D721Med (cell line): ENCODE data around the gene STAMBPL1.

Experiments
- DNase-seq: peaks from one replicate; pipeline ENCODE4 v3.0.0; 2011; ENCODE audit warnings: low spot score; ENCODE audit not compliant: insufficient read length
- FAIRE-seq: peaks from 2 replicates; lab custom pipeline; 2011; peaks lifted over from hg19 to GRCh38; lab: Jason Lieb, UNC
- TF ChIP-seq, protein P1 (sequence below): IDR thresholded peaks from 2 replicates; pipeline ENCODE4 v1.5.1; 2012; ENCODE audit warnings: mild to moderate bottlenecking, control low read depth; ENCODE audit not compliant: insufficient read depth; ENCODE audit errors: missing control alignments

STAMBPL1 gene

DNA sequence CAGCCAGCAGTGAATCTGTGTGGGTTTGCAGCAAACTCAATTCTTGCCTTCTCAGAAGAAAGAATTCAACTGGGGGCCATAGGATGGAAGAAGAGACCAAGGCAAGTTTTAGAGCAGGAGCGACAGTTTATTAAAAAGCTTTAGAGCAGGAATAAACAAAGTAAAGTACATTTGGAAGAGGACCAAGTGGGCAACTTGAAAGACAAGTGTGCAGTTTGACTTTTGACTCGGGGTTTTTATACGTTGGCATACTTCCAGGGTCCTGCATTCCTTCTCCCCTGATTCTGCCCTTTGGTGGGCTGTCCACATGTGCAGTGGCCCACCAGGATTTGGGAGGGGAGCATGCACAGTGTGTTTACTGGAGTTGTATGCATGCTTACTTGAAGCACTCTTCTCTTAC lies 25.4 kb upstream of the STAMBPL1 start:
- TF ChIP-seq, protein P1, sequence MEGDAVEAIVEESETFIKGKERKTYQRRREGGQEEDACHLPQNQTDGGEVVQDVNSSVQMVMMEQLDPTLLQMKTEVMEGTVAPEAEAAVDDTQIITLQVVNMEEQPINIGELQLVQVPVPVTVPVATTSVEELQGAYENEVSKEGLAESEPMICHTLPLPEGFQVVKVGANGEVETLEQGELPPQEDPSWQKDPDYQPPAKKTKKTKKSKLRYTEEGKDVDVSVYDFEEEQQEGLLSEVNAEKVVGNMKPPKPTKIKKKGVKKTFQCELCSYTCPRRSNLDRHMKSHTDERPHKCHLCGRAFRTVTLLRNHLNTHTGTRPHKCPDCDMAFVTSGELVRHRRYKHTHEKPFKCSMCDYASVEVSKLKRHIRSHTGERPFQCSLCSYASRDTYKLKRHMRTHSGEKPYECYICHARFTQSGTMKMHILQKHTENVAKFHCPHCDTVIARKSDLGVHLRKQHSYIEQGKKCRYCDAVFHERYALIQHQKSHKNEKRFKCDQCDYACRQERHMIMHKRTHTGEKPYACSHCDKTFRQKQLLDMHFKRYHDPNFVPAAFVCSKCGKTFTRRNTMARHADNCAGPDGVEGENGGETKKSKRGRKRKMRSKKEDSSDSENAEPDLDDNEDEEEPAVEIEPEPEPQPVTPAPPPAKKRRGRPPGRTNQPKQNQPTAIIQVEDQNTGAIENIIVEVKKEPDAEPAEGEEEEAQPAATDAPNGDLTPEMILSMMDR = no peak
- no peak for DNase-seq
- no peak for FAIRE-seq

DNA sequence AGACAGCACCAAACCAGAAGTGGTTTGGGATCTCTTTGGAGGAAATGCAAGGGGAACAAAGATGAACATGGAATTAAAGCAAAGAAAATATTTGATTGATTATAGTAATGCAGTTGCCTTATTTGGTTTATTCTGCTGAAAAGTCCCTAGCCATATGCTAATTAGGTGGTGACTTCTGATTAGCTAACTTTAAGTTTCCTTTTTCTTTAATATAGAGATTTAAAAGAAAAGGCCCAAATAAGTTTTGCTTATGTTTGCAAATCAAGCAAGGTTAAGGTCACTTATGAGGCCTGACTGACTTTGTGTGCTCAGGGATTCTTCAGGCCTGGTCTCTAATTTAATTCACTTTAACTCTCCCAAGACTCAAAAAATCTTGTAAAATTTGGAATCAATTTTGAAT lies 22.2 kb upstream of the STAMBPL1 start:
- TF ChIP-seq, protein P1 = no peak
- no peak for FAIRE-seq
- DNase-seq = no peak

DNA sequence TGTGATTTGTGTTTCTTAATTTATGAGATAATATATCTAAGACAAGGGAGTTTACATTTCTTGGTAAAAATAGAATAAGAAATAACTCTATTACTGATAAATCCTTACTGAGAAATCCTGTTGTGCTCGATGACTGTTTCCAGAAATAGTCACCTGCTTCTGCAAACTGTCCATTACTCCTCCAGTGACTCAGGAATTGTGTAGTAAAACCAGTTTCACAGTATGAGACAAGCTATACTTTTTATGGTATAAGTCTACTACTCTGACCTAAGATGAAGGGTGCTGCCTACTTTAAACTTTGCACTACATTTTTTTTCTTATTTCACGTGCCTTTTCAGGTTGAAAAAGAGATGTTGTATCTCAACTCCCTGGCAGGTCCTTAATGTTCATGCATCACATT lies 21.6 kb upstream of the STAMBPL1 start:
- TF ChIP-seq, protein P1 = no peak
- FAIRE-seq (no peak), DNase-seq (no peak)

DNA sequence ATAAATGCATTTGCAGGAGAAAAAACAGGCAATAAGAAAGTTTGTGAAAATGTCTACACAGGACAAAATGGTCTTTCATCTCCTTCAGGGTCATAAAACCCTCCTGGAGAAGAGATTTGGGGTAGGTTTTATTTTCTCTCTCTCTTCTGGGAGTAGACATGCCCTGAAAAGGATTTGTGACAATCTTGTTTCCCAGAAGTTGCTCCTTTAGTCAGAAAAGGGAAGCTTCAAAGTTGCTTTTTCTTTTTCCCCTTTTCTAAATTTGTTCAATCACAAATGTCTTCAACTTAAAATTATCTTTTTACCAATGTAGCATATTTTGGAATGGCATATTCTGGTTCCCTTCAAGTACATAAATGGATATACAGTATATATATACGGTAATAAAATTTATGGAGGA lies 19.0 kb upstream of the STAMBPL1 start:
- FAIRE-seq (no peak), DNase-seq (no peak)
- TF ChIP-seq, protein P1 = no peak

DNA sequence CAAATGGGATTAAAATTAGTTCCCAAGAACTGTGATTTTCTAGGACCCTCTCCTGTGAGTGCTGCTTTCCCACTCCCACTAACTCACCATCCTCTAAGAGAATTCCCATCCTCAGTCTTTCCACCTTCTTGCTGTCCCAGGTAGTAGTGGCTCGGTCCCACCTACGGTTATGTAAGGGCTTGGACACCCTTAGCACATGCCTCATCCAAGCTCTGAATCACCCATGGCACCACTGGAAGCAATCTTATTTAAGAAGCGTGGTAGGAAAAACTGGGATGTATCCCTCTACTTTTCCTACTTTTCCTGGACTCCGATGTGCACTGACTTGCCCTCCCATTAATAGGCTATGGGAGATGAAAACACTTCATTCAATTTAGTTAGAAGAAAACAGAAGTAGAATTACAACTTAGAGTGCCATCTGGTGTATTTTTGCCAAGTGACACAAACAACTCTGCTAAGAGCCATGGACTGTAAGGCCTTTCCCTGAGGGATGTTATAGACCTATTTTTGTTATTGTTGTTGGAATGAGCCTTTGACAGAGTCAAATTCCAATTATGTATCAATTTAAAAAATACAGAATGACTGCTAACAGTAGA lies 14.7 kb upstream of the STAMBPL1 start:
- TF ChIP-seq, protein P1 = no peak
- FAIRE-seq (no peak), DNase-seq (no peak)

DNA sequence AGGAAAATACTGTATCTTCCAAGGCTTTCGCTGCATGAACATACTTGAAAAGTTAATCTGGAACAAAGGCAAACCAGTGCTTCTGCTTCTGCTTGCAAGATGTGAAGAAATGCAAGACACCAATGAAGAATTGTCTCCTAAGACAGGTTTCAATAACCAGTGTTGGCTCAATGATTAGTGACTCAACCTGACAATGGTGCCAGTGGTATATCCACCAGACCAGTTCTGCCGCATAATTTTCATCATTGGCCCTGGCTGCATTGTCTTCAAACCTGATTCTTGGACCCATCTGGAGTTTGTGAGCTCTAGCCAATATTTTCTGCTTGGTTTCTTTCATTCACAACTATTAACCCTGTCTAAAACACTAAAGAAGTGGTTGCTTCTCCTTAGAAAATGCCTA lies 13.6 kb upstream of the STAMBPL1 start:
- FAIRE-seq (no peak), DNase-seq (no peak)
- TF ChIP-seq, protein P1 = no peak

DNA sequence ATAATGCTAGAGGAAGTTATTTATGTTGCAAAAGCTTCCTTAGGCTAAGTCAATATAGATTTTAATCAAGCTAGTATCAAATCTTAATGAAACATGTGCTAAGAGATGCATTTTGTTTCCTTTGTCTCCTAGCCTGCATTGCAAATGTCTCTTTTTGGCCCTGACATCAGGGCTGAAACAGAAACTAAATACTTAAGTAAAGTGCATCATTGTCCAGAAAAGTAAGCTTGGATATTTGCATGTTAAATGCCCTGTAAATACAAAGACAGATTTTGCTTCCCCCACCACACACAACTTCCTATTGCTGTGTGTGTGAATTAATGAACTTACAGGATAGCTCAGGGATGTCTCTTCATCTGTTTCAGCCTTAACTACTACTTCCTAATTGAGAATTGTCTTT lies 10.0 kb upstream of the STAMBPL1 start:
- no peak for FAIRE-seq
- no peak for DNase-seq
- TF ChIP-seq, protein P1 = no peak
